22Rv1 (cell line): ENCODE data around the gene NOP58.

ENCODE experiments used
- ZFX ChIP-seq: fragments of 450-650 bp; IDR thresholded peaks from 2 replicates; pipeline ENCODE4 v1.6.1; 2017; ENCODE audit warnings: antibody characterized with exemption, borderline replicate concordance
- TF ChIP-seq, protein P1 (sequence below): fragments of 450-650 bp; IDR thresholded peaks from 2 replicates; pipeline ENCODE4 v1.5.1; 2017; ENCODE audit warnings: mild to moderate bottlenecking

- no peak for TF ChIP-seq ZFX
- TF ChIP-seq, protein P1, sequence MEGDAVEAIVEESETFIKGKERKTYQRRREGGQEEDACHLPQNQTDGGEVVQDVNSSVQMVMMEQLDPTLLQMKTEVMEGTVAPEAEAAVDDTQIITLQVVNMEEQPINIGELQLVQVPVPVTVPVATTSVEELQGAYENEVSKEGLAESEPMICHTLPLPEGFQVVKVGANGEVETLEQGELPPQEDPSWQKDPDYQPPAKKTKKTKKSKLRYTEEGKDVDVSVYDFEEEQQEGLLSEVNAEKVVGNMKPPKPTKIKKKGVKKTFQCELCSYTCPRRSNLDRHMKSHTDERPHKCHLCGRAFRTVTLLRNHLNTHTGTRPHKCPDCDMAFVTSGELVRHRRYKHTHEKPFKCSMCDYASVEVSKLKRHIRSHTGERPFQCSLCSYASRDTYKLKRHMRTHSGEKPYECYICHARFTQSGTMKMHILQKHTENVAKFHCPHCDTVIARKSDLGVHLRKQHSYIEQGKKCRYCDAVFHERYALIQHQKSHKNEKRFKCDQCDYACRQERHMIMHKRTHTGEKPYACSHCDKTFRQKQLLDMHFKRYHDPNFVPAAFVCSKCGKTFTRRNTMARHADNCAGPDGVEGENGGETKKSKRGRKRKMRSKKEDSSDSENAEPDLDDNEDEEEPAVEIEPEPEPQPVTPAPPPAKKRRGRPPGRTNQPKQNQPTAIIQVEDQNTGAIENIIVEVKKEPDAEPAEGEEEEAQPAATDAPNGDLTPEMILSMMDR, result no peak
Measured at GRCh38 chr2:202251494-202251893, 14.1 kb upstream of the NOP58 start.
